GM12878 (cell line): ENCODE results near the gene MPV17.
A peak's percentile ranks its signal among the peaks of the same experiment; 100 is the strongest.

Experiments
- CTCF ChIP-seq, 3 experiments: IDR thresholded peaks in 2 of 3; conservative IDR thresholded peaks in 1 of 3; 2 replicates each; pipeline ENCODE4 v1.5.1; 2011; ENCODE audit warnings: low read depth in 3 of 3, low read length in 3 of 3, mild to moderate bottlenecking in 3 of 3, control low read depth in 2 of 3, moderate library complexity in 2 of 3, inconsistent platforms in 1 of 3, mixed read lengths in 1 of 3; ENCODE audit not compliant: control insufficient read depth in 2 of 3, insufficient read depth in 1 of 3; ENCODE audit errors: extremely low read depth in 1 of 3
- DPF2 ChIP-seq: fragments of 450-650 bp; IDR thresholded peaks from 2 replicates; pipeline ENCODE4 v1.6.1; 2017; ENCODE audit warnings: mild to moderate bottlenecking
- FOXM1 ChIP-seq: IDR thresholded peaks from 2 replicates; pipeline ENCODE4 v1.6.1; 2012; ENCODE audit warnings: low read depth, mild to moderate bottlenecking, inconsistent platforms, low read length, moderate library complexity
- GABPA ChIP-seq: IDR thresholded peaks from 2 replicates; pipeline ENCODE4 v1.6.1; 2014; ENCODE audit warnings: antibody characterized with exemption, low read depth, mild to moderate bottlenecking, inconsistent platforms
- MEF2A ChIP-seq: IDR thresholded peaks from 2 replicates; pipeline ENCODE4 v1.6.1; 2011; ENCODE audit warnings: low read depth, mild to moderate bottlenecking, low read length, moderate library complexity; ENCODE audit not compliant: insufficient read depth
- MXI1 ChIP-seq: fragments of 150-350 bp; IDR thresholded peaks from 2 replicates; pipeline ENCODE4 v1.6.1; 2011; ENCODE audit warnings: low read depth, mild to moderate bottlenecking, inconsistent platforms, low read length, improper control_type of control experiment
- POLR2AphosphoS5 ChIP-seq: IDR thresholded peaks from 2 replicates; pipeline ENCODE4 v1.6.1; 2011; ENCODE audit warnings: mild to moderate bottlenecking, low read length, inconsistent platforms
- TAF1 ChIP-seq: IDR thresholded peaks from 2 replicates; pipeline ENCODE4 v1.6.1; 2011; ENCODE audit warnings: mild to moderate bottlenecking, low read depth, low read length, borderline replicate concordance
- TCF3 ChIP-seq: IDR thresholded peaks from 2 replicates; pipeline ENCODE4 v1.6.1; 2012; ENCODE audit warnings: low read depth, mild to moderate bottlenecking, low read length, borderline replicate concordance; ENCODE audit not compliant: insufficient read depth
- YY1 ChIP-seq: IDR thresholded peaks from 2 replicates; pipeline ENCODE4 v1.6.1; 2011; ENCODE audit warnings: low read depth, mild to moderate bottlenecking, low read length
- ZBTB40 ChIP-seq: fragments of 450-650 bp; IDR thresholded peaks from 2 replicates; pipeline ENCODE4 v1.6.1; 2016; ENCODE audit warnings: mild to moderate bottlenecking, moderate library complexity, borderline replicate concordance

- peak; percentile 85 for TF ChIP-seq TAF1
- peak; percentile 93 for TF ChIP-seq MXI1
- TF ChIP-seq CTCF (IDR thresholded peaks at IDR 0.05 in 2 of 3, conservative IDR thresholded peaks at IDR 0.05 in 1 of 3; ENCODE audit: control insufficient read depth in 2 of 3, extremely low read depth in 1 of 3, insufficient read depth in 1 of 3, low read depth in 3 of 3, low read length in 3 of 3), result no peak
- TF ChIP-seq GABPA, result peak; percentile 91
- peak; percentile 87 for TF ChIP-seq ZBTB40
- TF ChIP-seq YY1, result peak; percentile 84
- no peak for TF ChIP-seq MEF2A
- no peak; the same call in 1 of the 2 replicates for TF ChIP-seq FOXM1
- no peak for TF ChIP-seq DPF2
- TF ChIP-seq TCF3, result 0 out of 2 replicates have a peak, but pooled peaks have one; percentile 15
- peak; percentile 97 for TF ChIP-seq POLR2AphosphoS5
Observed at GRCh38 chr2:27322766-27323595, at the start of gene MPV17.
